ENCODE results near the gene CAVIN1. TPM values are rescaled to one million over a fixed set of nuclear protein-coding genes. Genes with fewer than 3 reads are reported as not detected.

Gene CAVIN1
- total and polyA plus RNA-seq, 8 donors, result 11.5 to 42.6 (median 24.2) TPM

DNA sequence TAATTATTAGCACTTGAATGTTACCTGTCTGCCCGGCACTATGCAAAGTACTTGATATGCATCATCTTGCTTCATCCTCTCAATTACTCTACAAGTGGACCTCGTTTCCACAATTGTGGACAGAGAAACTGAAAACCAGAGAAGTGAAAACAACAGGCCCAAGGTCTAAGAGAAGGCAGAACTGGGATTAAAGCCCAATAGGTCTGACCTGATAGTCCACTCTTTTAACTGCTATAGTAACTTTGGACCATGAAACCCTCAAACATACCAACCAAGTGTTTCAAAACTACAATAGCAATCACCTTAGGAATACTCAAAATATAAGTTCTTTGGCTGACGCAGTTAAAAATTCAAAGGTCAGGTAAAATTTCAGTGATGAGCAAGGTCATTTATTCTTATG lies 42.1 kb downstream of the CAVIN1 start:
- Histone ChIP-seq H3K4me1 (peaks cover 25 to 58% (median 40%) of the 10 kb centered on the region in 3 donors), H3K9me3 (no peaks in the 10 kb centered on the region), H3K36me3 (no peaks in the 10 kb centered on the region), H3K4me3 (no peak overlapping the region), H3K27ac (no peak overlapping the region), H3K27me3 (no peaks in the 10 kb centered on the region)
- intact Hi-C loops (cut with DNase I), result no loop called here
- ATAC-seq (no peak), FAIRE-seq (no peak), DNase-seq (no peak)
- TF ChIP-seq, protein P1, sequence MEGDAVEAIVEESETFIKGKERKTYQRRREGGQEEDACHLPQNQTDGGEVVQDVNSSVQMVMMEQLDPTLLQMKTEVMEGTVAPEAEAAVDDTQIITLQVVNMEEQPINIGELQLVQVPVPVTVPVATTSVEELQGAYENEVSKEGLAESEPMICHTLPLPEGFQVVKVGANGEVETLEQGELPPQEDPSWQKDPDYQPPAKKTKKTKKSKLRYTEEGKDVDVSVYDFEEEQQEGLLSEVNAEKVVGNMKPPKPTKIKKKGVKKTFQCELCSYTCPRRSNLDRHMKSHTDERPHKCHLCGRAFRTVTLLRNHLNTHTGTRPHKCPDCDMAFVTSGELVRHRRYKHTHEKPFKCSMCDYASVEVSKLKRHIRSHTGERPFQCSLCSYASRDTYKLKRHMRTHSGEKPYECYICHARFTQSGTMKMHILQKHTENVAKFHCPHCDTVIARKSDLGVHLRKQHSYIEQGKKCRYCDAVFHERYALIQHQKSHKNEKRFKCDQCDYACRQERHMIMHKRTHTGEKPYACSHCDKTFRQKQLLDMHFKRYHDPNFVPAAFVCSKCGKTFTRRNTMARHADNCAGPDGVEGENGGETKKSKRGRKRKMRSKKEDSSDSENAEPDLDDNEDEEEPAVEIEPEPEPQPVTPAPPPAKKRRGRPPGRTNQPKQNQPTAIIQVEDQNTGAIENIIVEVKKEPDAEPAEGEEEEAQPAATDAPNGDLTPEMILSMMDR (IDR thresholded peaks at IDR 0.05), result no peak
- 71 to 72% methylated on average over 3 of the region's 3 CpGs for WGBS, 2 donors

DNA sequence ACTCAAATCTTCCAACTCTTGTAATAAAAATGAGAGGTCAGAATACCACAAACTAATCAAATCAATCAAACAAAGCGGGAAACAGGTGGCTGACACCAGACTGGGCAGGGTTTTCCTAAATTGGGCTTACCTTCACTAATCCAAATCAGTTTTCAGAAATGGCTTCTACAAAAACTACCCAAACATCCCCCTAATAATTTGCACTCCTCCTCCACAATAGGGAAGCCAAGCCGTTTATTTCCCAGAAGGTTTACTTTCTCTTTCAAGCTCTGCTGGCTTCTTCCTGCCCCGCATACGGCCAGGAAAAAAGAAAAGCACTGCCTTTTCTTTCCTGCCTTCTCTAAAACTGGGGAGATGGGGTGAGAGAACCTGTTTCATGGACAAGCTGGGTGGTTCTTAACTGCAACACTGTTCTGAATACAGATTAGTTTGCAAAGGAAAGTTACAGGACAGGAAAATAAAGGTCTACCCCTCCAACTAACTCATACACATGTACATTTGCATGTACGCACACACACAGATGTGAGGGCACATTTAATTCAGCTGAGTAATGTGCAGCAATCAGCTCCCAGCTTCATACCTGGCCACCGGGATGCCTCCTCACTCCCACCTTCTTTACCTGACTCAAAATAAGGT lies 44.0 kb downstream of the CAVIN1 start:
- 2 to 3% methylated on average over 6 of the region's 6 CpGs for WGBS, 2 donors
- H3K4me3 ChIP-seq, result peak overlapping the region in 2 of 4 donors; percentile 22 to 27
- intact Hi-C loops (cut with DNase I), result no loop called here
- no peaks in the 10 kb centered on the region for H3K36me3 ChIP-seq
- H3K27me3 ChIP-seq, result no peaks in the 10 kb centered on the region
- H3K4me1 ChIP-seq, result peaks cover 27 to 54% (median 48%) of the 10 kb centered on the region in 3 donors
- TF ChIP-seq, protein P1 (IDR thresholded peaks at IDR 0.05), result no peak
- H3K9me3 ChIP-seq, result no peaks in the 10 kb centered on the region
- FAIRE-seq (no peak), DNase-seq (no peak), ATAC-seq (peak; percentile 42 to 83 (median 76))
- H3K27ac ChIP-seq, result peak overlapping the region; percentile 24 to 85 (median 54)

DNA sequence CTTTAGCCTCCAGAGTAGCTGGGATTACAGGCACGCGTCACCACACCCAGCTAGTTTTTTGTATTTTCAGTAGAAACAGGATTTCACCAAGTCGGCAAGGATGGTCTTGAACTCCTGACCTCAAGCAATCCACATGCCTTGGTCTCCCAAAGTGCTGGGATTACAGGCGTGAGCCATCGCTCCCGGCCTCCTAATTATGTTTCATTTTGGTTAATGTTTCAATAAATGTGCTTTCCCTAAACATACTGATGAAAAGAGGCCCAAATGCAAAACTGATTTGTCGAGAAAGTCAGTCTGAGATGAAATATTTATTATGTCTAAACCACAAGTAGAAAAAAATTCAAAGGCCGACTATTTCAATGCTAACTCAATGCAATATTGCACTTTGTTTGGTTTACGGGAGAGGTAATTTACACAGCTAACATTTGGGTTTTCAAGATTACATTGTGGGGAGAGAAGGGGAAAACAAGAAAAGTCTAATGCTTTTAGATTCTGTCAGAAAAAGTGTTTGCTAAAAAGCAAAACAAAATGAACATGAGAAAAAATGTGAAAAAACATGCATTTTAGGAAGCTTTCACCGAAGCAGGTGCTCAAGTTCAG lies 44.6 kb downstream of the CAVIN1 start:
- Histone ChIP-seq H3K4me1 (peaks cover 28 to 53% (median 52%) of the 10 kb centered on the region in 3 donors), H3K4me3 (peak overlapping the region in 2 of 4 donors; percentile 22 to 27), H3K9me3 (no peaks in the 10 kb centered on the region), H3K36me3 (no peaks in the 10 kb centered on the region), H3K27me3 (no peaks in the 10 kb centered on the region), H3K27ac (peak overlapping the region; percentile 24 to 85 (median 54))
- 36 to 38% methylated on average over 10 of the region's 10 CpGs for WGBS, 2 donors
- intact Hi-C loops (cut with DNase I), result no loop called here
- FAIRE-seq (no peak), DNase-seq (no peak), ATAC-seq (peak in 2 of 4 donors; percentile 26 to 28)
- TF ChIP-seq, protein P1 (IDR thresholded peaks at IDR 0.05), result no peak

DNA sequence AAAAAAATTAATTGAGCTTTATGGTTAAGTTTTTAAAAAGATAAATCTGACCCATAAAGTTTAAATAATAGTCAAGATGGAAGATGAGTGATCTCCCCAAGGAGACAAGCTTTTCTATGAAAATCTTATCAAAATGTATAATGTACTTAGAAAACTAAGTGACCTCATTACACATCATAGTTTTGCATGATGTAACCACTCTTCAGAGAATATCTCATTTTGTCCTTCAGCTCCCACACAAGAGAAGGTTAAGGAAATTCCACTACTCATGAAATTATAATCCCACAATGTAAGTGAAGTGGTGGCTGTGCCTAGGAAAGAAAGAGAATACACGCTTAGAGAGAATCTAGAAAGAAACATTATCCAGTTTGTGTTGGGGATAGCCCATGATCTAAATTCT lies 49.2 kb downstream of the CAVIN1 start:
- WGBS, 2 donors, result 73 to 89% methylated on average over 1 of the region's 1 CpG
- FAIRE-seq, result no peak

More for the DNA sequence above, 49.2 kb downstream of the CAVIN1 start:
- Histone ChIP-seq H3K27me3 (no peaks in the 10 kb centered on the region), H3K4me3 (no peak overlapping the region), H3K9me3 (no peaks in the 10 kb centered on the region), H3K4me1 (peaks cover 20 to 38% (median 27%) of the 10 kb centered on the region in 3 donors), H3K36me3 (no peaks in the 10 kb centered on the region), H3K27ac (peak overlapping the region in 2 of 4 donors; percentile 8 to 13)
- DNase-seq, result no peak
- TF ChIP-seq, protein P1 (IDR thresholded peaks at IDR 0.05), result no peak
- intact Hi-C loops (cut with DNase I), result no loop called here
- ATAC-seq, result no peak
